ENCODE results near the gene CREB1. TPM values are rescaled to one million over a fixed set of nuclear protein-coding genes. Genes with fewer than 3 reads are reported as not detected.

Gene CREB1
- total RNA-seq, 1 donor from 2014 or later: 83.9 TPM

DNA sequence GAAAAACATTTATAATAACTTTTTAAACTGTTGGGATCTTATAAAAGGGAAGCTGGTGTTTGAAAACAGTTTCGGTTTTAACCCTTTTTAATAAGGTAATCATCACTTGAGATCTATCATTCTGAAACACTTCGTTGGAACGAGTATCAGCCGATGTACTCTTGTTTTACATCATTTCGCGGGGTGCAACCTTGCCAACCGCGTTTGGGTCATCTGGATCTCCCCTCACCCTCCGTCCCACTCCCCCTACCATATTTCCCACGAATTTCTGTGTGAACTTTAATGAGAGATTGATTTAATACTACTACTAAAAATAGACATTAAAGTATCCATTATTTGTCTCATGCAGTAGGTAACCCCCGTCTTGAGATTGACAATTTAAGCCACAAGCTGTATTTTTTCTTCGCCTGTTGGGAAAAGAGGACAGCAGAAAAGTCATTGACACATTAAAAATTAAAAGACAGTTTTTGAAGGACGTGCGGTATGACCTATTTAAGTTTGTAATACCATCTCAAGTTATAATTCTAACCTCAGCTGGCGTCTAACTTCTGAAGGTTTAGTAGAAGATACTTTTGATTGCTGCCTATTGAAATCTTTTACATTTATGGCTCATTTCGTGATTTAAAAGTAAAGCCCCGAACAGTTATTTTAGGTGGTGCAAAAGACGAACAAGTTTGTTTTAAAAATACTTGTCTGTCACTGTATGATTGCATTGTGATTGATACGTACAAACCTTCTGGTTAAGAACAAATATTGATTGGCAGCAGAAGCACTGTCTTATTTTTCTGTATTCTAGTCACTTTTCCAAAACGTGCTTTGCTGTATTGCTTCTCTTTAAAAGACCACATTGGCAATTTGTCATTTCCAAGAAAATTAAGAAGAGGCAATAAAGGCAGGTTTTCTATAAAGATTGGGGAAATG, 1.5 kb downstream of the CREB1 start:
- no peak for DNase-seq (ENCODE audit: low spot score)
- intact Hi-C loops (cut with DNase I): loop anchor here (5.0 kb wide), 1 partner anchor 36 kb away; no protein-coding TSS in a partner anchor
- no peak for ATAC-seq

DNA sequence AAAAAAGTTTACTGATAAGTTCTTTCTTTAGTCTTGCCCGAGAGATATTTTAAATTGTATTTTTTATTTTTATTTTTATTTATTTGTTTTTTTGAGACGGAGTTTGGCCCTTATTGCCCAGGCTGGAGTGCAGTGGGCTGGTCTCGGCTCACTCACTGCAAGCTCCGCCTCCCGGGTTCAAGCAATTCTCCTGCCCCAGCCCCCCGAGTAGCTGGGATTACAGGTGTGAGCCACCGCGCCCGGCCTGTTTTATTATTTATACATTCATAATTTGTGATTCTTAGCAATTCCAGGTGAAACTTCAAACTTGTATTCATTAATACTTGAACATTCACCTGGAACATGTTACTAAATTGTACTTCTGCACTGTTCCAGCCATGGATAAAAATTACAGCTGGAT, 2.9 kb downstream of the CREB1 start:
- intact Hi-C loops (cut with DNase I): loop anchor here (5.0 kb wide), 1 partner anchor 35 kb away; no protein-coding TSS in a partner anchor
- DNase-seq (ENCODE audit: low spot score) (no peak), ATAC-seq (no peak)

DNA sequence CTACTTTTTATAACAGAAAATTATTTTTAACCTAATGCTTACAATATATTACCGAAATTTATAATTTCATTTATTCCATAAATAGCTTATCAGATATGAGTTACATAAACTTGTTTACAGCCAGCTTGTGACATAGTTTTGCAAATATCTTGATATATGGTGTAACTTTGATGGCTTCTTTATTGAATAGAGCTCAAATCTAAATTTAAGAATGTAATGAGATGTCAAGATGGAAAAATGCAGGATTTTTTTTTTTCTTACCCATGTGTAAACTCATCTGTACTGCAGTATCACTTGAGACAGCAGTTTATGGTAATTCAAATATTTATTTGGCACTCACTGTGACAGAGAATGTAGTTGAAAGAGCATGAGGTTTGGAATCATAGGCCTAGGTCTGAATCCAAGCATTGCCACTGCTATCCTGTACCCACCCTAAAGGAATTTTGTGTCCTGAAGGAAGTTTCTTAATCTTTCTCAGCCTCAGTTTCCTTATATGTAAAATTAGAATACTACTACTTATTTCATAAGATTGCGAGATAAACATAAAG, 3.8 kb downstream of the CREB1 start:
- DNase-seq (ENCODE audit: low spot score) (no peak), ATAC-seq (no peak)
- intact Hi-C loops (cut with DNase I): loop anchor here (5.0 kb wide), 1 partner anchor 34 kb away; no protein-coding TSS in a partner anchor

DNA sequence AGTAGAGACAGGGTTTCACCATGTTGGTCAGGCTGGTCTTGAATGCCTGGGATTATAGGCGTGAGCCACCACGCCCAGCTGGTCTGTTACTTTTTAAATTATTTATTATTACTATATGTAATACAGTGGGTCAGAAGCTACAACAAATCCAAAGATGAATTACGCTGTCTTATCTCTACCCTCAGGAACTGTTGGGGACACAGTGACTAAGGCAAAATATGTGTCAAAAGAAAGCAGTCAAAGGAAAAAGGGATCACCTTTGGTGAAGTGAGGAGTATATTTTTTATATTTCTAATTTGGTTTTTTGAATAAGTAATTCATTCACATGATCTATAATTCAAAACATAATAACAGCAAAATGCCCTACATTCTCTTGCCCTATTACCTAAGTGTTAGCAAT, 4.7 kb downstream of the CREB1 start:
- no peak for ATAC-seq
- intact Hi-C loops (cut with DNase I): loop anchor here (5.0 kb wide), 1 partner anchor 33 kb away; no protein-coding TSS in a partner anchor
- DNase-seq (ENCODE audit: low spot score): no peak

DNA sequence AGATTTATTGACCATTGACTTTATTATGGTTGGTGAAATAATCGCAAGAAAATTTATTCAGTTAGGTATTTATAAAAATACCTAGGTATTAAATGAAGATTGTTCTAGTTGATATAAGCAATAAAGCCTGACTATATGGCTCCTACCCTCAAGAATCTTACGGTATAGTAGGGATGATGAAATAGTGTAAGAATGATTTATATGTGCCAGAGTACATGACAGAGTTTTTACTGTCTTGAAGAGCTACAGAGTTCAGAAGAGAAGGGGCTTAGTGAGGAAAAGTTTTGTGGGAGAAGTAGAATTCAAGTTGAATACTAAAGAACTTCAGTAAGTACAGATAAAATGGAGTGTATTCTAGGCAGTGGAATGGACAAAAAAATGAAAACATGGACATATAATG, 9.7 kb downstream of the CREB1 start:
- ATAC-seq: no peak
- DNase-seq (ENCODE audit: low spot score): no peak
- intact Hi-C loops (cut with DNase I): no loop called here

GRCh38 chr2:207540431-207540830, 10.7 kb downstream of the CREB1 start:
- ATAC-seq (no peak), DNase-seq (ENCODE audit: low spot score) (no peak)
- intact Hi-C loops (cut with DNase I): no loop called here

DNA sequence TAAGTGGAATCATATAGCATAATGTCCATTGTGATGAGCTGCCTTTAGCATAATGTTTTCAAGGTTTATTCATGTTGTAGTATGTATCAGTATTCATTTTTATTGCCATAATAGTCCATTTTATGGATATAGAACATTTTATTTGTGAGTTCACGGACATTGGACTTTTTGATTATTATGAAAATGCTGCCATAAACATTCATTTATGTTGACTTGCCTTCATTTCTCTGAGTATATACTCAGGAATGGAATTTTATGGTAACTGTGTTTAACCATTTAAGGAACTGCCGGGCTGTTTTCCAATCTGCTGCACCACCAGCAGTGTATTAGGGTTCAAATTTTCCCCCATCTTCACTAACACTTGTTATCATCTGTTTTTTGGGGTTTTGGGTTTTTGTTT, 12.2 kb downstream of the CREB1 start:
- no peak for ATAC-seq
- DNase-seq (ENCODE audit: low spot score): no peak
- intact Hi-C loops (cut with DNase I): no loop called here

GRCh38 chr2:207543272-207543671, 13.5 kb downstream of the CREB1 start:
- DNase-seq (ENCODE audit: low spot score) (no peak), ATAC-seq (no peak)
- intact Hi-C loops (cut with DNase I): no loop called here

DNA sequence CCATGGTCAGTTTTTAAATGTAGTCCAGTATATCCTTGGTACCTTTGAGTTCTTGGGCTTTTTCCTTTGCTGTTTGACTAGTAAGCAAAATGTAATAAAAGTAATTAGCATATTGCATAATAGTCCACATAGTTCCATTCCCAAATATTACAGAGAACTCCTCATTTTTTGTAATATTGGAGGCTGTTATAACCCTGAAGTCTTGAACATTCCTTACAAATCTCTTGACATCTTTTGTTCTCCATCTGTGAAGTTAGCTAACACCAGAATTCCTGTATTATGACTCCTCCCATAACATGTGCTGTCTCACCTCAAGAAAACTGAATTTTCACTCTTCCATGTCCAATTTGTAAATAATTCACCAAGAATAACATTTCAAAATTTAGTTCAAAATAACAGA, 17.1 kb downstream of the CREB1 start:
- DNase-seq (ENCODE audit: low spot score) (no peak), ATAC-seq (peak; percentile 41)
- intact Hi-C loops (cut with DNase I): no loop called here

DNA sequence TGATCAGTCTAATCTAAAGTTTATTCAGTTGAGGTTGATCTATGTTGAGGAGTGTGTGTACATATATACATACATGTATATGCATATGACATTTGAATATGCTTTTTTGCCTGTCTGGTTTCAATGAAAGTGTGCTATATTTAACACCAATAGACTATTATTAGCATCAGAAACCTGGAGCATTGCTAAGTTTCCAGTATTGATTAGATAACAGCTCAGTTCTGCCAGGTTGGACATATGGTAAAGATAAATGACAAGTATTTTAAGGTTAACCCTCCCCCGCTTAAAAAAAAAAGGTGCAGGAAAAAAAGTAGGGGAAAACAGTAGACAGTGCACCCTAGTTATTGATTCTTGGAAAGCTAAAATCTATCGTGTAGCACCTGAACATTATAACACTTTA, 19.4 kb downstream of the CREB1 start:
- intact Hi-C loops (cut with DNase I): no loop called here
- ATAC-seq: no peak
- no peak for DNase-seq (ENCODE audit: low spot score)

DNA sequence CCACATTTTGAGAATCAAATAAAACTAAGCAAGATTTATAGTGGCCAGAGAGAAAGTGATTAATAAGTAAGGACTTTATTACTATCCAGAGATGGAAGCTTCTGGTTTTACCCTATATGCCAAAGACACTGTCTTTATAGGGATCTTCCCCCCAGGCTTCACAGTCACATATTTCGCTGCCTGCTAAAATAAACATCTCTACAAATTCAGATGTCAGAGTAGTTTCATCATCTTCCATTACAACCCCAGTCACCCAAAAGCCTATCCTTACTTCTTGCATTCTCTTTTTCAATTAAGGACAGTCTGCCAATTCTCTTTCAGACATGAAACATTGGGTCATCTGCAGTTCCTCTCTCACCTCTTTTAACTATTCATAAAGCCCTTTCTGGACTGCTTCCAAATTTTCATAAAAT, 28.3 kb downstream of the CREB1 start:
- intact Hi-C loops (cut with DNase I): no loop called here
- no peak for DNase-seq (ENCODE audit: low spot score)
- no peak for ATAC-seq

DNA sequence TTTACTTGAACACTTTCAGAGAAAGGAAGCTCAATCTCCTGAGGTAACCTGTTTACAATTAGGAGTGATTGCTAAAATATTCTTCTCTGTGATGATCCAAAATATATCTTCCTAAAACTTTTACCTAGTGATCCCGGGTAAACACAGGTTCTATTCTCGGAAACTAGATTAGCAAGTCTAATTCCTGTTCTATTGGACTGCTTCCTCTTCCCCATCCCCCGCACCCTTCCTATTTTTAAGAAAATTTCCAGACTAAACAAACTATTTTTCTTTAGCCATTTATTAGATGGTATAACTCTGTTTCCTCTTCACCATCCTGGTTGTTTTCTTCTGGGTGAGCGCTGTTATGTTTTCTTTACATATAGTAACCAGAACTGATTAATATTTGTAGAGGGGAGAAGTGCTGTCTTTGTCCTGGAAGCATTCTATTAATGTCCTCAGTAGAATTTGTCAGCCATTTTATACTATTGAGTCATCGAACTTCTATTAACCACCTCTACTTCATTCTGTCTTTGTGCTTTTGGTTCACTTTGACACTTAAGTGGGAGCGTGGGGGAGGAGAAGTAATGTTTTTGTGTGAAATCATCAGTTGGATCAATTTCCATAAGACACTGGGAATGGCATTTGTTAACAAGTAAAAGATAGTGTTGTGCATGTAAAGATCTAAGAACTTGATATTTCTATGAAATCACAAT, 31.8 kb downstream of the CREB1 start:
- intact Hi-C loops (cut with DNase I): no loop called here
- no peak for ATAC-seq
- DNase-seq (ENCODE audit: low spot score): no peak

- DNase-seq (ENCODE audit: low spot score) (no peak), ATAC-seq (no peak)
- intact Hi-C loops (cut with DNase I): loop anchor here (5.0 kb wide), 1 partner anchor 34 kb away; no protein-coding TSS in a partner anchor
These were observed 36.2 kb downstream of the CREB1 start for GRCh38 chr2:207565736-207566500.

DNA sequence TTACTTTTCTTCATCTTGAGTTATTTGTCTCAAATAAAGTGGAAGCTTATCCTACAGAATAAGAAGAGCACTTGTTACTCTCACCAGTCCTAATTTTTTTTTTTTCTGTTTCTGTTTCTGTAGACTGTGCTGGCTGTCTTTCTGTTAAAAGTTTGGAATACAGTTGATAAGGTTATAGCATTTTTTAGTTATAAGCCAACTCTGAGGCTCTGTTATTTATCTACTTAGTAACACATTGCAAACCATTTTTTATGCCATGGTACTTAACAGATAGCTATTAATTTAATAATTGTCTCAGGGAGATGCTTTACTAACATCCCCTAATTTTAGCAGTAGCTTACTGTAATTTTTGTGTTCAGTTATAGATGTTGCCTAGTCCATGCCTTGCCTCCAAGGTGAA, 37.9 kb downstream of the CREB1 start:
- no peak for ATAC-seq
- DNase-seq (ENCODE audit: low spot score): no peak
- intact Hi-C loops (cut with DNase I): loop anchor here (5.0 kb wide), 1 partner anchor 35 kb away; no protein-coding TSS in a partner anchor

DNA sequence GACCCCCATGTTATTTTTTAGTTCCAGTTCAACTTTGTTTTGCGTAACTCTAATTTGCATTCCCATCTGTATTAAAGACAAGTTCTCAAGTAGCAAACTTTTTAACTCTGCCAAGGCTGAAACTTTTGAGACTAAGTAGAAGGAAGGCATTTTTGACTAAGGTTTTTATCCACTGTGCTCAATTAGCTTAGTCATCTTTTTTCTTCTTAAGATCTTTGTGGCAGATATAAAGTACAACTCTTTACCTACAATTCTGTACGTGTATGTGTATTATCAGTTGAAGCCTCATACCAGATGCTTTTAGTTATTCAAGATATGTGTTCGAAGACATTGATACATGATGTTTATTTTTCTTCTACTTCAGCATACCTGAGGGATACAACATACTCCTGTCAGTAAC, 41.6 kb downstream of the CREB1 start:
- ATAC-seq: no peak
- no peak for DNase-seq (ENCODE audit: low spot score)
- intact Hi-C loops (cut with DNase I): no loop called here

DNA sequence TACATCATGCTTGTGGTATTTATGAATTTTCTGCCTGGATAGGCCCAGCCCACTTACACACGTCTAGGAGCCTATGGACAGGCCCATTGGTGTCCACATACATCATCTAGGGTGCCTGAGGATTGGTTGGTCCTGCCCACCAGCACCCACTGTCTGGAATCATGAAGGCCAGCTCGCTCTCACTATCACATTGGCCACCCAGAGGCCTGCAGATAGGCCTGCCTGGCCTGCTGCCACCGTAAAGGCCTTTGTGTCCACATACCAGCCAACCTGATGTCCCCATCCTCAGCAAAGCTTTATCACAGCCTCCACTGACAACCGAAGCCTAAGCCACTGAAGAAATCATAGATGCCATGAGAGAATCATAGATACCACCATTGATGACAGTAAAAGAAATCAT, 55.2 kb downstream of the CREB1 start:
- intact Hi-C loops (cut with DNase I): no loop called here
- no peak for ATAC-seq
- DNase-seq (ENCODE audit: low spot score): no peak

DNA sequence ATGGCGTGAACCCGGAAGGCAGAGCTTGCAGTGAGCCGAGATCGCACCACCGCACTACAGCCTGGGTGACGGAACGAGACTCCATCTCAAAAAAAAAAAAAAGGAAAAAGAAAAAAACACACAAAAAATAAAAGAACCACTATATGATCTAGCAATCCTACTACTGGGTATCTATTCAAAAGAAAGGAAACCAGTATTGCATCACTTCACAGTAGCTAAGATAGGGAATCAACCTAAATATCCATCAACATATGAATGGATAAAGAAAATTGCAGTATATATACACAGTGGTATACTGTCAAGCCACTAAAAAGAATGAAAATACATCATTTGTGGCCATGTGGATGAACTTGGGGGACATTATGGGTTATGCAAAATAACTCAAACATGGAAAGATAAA, 57.5 kb downstream of the CREB1 start:
- DNase-seq (ENCODE audit: low spot score) (no peak), ATAC-seq (no peak)
- intact Hi-C loops (cut with DNase I): no loop called here

- ATAC-seq: no peak
- intact Hi-C loops (cut with DNase I): no loop called here
- no peak for DNase-seq (ENCODE audit: low spot score)
These were observed 59.4 kb downstream of the CREB1 start for GRCh38 chr2:207589143-207589542.

DNA sequence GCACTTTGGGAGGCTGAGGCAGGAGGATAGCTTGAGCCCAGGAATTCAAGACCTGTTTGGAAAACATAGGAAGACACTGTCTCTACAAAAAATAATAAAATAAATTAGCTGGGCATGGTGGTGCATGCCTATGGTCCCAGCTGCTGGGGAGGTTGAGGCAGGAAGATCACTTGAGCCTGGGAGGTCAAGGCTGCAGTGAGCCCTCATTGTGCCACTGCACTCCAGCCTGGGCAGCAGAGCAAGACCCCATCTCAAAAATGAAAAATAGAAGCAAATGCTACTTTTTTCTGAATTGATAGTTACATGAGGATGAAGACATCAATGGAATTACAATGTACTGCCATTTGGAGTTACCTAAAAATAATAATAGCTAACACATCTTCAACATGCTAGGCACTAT, 63.5 kb downstream of the CREB1 start:
- no peak for ATAC-seq
- DNase-seq (ENCODE audit: low spot score): no peak
- intact Hi-C loops (cut with DNase I): no loop called here
